GM15510 (cell line): ENCODE results near the gene SCRT2.

Experiments
- POLR2A ChIP-seq: IDR thresholded peaks from 3 replicates; pipeline ENCODE4 v1.6.1; 2011; ENCODE audit warnings: borderline replicate concordance; ENCODE audit not compliant: insufficient read length; ENCODE audit errors: extremely low read depth

SCRT2 gene

GRCh38 chr20:652615-653109, 22.9 kb downstream of the SCRT2 start:
- no peak for TF ChIP-seq POLR2A

- no peak for TF ChIP-seq POLR2A
Measured at GRCh38 chr20:651713-652614, 23.6 kb downstream of the SCRT2 start.

GRCh38 chr20:650954-651353, 24.6 kb downstream of the SCRT2 start:
- no peak for TF ChIP-seq POLR2A

- no peak for TF ChIP-seq POLR2A
Measured at GRCh38 chr20:650281-650680, 25.3 kb downstream of the SCRT2 start.

GRCh38 chr20:647479-648019, 28.1 kb downstream of the SCRT2 start:
- no peak for TF ChIP-seq POLR2A

GRCh38 chr20:646868-647233, 28.8 kb downstream of the SCRT2 start:
- TF ChIP-seq POLR2A, result no peak

- no peak for TF ChIP-seq POLR2A
Measured at GRCh38 chr20:646107-646867, 29.3 kb downstream of the SCRT2 start.

GRCh38 chr20:645318-646106, 30.1 kb downstream of the SCRT2 start:
- TF ChIP-seq POLR2A, result no peak

GRCh38 chr20:644692-645317, 30.8 kb downstream of the SCRT2 start:
- no peak for TF ChIP-seq POLR2A

- TF ChIP-seq POLR2A, result no peak
Measured at GRCh38 chr20:642398-643174, 33.0 kb downstream of the SCRT2 start.

GRCh38 chr20:641516-641875, 34.1 kb downstream of the SCRT2 start:
- TF ChIP-seq POLR2A, result no peak

GRCh38 chr20:640674-641515, 34.7 kb downstream of the SCRT2 start:
- no peak for TF ChIP-seq POLR2A

GRCh38 chr20:638579-638978, 37.0 kb downstream of the SCRT2 start:
- no peak for TF ChIP-seq POLR2A
